Kidney (tissue), 14 donors: ENCODE measurements around the gene PDE10A. TPM values are rescaled to one million over a fixed set of nuclear protein-coding genes. Genes with fewer than 3 reads are reported as not detected.

Experiments used
- DNase-seq, 5 donors: peaks; one replicate each; pipeline ENCODE4 v3.0.0-alpha.2; 2013 to 2020
- FAIRE-seq: peaks from 2 replicates; lab custom pipeline; 2012; peaks lifted over from hg19 to GRCh38; lab: Jason Lieb, UNC
- H3K27ac ChIP-seq, 2 donors: one replicate each; pipeline ENCODE4 v1.7.0; 2013; ENCODE audit warnings: low read depth in 2 of 2, low read length in 2 of 2, inconsistent platforms in 1 of 2
- H3K27me3 ChIP-seq: one replicate; pipeline ENCODE4 v1.7.1; 2013; ENCODE audit warnings: low read length, inconsistent platforms; ENCODE audit not compliant: control insufficient read depth, insufficient read depth
- H3K36me3 ChIP-seq, 3 donors: one replicate each; pipeline versions ENCODE4 v1.7.0 to v1.7.1; 2013; ENCODE audit warnings: low read length in 3 of 3, control low read depth in 1 of 3, inconsistent platforms in 1 of 3; ENCODE audit not compliant: insufficient read depth in 3 of 3, control insufficient read depth in 2 of 3
- H3K4me1 ChIP-seq, 3 donors: one replicate each; pipeline versions ENCODE4 v1.7.0 to v1.7.1; 2013; ENCODE audit warnings: low read length in 3 of 3, inconsistent platforms in 1 of 3, low read depth in 1 of 3; ENCODE audit not compliant: control insufficient read depth in 2 of 3, insufficient read depth in 2 of 3
- H3K4me3 ChIP-seq, 3 donors: one replicate each; pipeline versions ENCODE4 v1.7.0 to v1.8.1; 2013; ENCODE audit warnings: low read length in 3 of 3, control low read depth in 1 of 3, inconsistent platforms in 1 of 3
- H3K9ac ChIP-seq, 3 donors: one replicate each; pipeline versions ENCODE4 v1.7.0 to v1.7.1; 2013; ENCODE audit warnings: low read length in 3 of 3, control low read depth in 1 of 3, inconsistent platforms in 1 of 3
- H3K9me3 ChIP-seq, 3 donors: one replicate each; pipeline versions ENCODE4 v1.7.0 to v1.7.1; 2013; ENCODE audit warnings: low read length in 3 of 3, control low read depth in 1 of 3, inconsistent platforms in 1 of 3; ENCODE audit not compliant: control insufficient read depth in 2 of 3, insufficient read depth in 1 of 3
- intact Hi-C: fragments of 100-400 bp; cut with DNase I; formaldehyde crosslinking; loops from one replicate; pipeline ENCODE4 v1.11.1; 2022
- polyA plus RNA-seq: library from polyadenylated mRNA; stranded (reverse); fragments of 350-450 nt; fragmentation: Illumina TruSeq; extraction: RNeasy Lipid Tissue Mini Kit (QIAGEN cat#74804); gene quantifications from one replicate; pipeline ENCODE4 v1.2.3, GENCODE V29; 2014; ENCODE audit warnings: low read depth, low replicate concordance; ENCODE audit not compliant: insufficient read depth
- total RNA-seq: library from RNA; stranded (reverse); fragmentation: NEBNext Ultra II Directional; extraction: Animal tissue kit (Norgen Biotek cat#: 25700); gene quantifications from one replicate; pipeline ENCODE4 v1.2.1, GENCODE V29; 2021
- TF ChIP-seq, protein P1 (sequence below): IDR thresholded peaks from 3 replicates; pipeline ENCODE4 v1.5.1; 2012; ENCODE audit warnings: mild to moderate bottlenecking, moderate library complexity, borderline replicate concordance; ENCODE audit not compliant: insufficient read depth; ENCODE audit errors: extremely low read depth
- donor health status: control.
- donor health status: control.
- donor health status: control.
- donor health status: control.
- donor health status: control.
- donor health status: DM: yes; HTN: yes; CAD: no.
- donor health status: Normal renal cell carcinoma (clear cell type).

The PDE10A gene
- total and polyA plus RNA-seq, 2 donors from 2014 or later = 4.8 to 23.1 TPM

DNA sequence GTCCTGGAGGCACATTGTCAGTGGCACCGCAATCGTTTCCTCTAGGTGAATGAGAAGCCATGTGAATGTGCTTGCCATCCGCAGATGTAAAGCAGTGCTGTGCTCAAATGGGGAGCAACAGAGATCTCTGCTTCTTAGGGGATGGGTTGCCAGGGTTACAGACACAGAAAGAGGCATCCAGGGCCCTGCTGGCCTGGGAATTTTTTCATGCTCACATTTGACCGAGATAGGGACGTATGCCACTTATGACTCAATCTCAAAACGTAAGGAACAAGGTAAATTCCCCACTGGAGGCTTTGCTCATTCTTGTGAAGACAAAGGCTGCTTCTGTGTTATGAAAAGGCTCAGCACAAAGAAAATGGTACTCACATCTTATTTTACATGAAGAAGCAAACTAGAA, 364.6 kb downstream of the PDE10A start:
- FAIRE-seq (no peak), DNase-seq (no peak)
- Histone ChIP-seq H3K4me1 (no peaks in the 10 kb centered on the region), H3K4me3 (no peak overlapping the region), H3K9me3 (no peaks in the 10 kb centered on the region), H3K27ac (no peak overlapping the region), H3K27me3 (no peaks in the 10 kb centered on the region), H3K36me3 (no peaks in the 10 kb centered on the region), H3K9ac (no peak overlapping the region)
- intact Hi-C loops = no loop called here
- TF ChIP-seq, protein P1, sequence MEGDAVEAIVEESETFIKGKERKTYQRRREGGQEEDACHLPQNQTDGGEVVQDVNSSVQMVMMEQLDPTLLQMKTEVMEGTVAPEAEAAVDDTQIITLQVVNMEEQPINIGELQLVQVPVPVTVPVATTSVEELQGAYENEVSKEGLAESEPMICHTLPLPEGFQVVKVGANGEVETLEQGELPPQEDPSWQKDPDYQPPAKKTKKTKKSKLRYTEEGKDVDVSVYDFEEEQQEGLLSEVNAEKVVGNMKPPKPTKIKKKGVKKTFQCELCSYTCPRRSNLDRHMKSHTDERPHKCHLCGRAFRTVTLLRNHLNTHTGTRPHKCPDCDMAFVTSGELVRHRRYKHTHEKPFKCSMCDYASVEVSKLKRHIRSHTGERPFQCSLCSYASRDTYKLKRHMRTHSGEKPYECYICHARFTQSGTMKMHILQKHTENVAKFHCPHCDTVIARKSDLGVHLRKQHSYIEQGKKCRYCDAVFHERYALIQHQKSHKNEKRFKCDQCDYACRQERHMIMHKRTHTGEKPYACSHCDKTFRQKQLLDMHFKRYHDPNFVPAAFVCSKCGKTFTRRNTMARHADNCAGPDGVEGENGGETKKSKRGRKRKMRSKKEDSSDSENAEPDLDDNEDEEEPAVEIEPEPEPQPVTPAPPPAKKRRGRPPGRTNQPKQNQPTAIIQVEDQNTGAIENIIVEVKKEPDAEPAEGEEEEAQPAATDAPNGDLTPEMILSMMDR = no peak

DNA sequence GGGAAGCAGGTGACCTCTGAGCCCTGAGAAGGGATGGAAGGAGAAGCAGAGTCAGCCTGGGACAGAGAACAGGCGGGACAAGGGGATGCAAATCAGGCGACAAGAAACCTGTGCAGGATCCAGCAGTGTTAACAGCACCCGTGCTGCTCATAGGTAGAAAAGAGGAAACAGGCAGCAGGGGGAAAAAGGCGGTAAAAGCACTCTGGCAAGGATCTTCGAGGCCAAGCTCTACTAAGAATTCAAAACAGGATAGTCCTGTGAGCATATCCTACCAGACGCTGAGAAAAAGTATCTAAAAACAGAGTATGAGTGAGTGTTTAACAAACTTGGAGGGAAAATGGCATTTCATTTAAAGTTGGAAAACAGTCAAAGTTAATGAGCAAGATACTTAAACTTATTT, 370.4 kb downstream of the PDE10A start:
- TF ChIP-seq, protein P1 = no peak
- no peak for FAIRE-seq
- intact Hi-C loops = no loop called here
- no peak overlapping the region for H3K27ac ChIP-seq
- H3K4me3 ChIP-seq = no peak overlapping the region
- H3K27me3 ChIP-seq = no peaks in the 10 kb centered on the region
- H3K9me3 ChIP-seq = no peaks in the 10 kb centered on the region
- H3K4me1 ChIP-seq = no peaks in the 10 kb centered on the region
- no peaks in the 10 kb centered on the region for H3K36me3 ChIP-seq
- no peak overlapping the region for H3K9ac ChIP-seq
- DNase-seq = no peak
